Measurements from ENCODE around the gene USP11. TPM values are rescaled to one million over a fixed set of nuclear protein-coding genes. Genes with fewer than 3 reads are reported as not detected.

USP11 gene
- total and polyA plus RNA-seq, 10 donors = 19.9 to 91.5 (median 58.7) TPM

DNA sequence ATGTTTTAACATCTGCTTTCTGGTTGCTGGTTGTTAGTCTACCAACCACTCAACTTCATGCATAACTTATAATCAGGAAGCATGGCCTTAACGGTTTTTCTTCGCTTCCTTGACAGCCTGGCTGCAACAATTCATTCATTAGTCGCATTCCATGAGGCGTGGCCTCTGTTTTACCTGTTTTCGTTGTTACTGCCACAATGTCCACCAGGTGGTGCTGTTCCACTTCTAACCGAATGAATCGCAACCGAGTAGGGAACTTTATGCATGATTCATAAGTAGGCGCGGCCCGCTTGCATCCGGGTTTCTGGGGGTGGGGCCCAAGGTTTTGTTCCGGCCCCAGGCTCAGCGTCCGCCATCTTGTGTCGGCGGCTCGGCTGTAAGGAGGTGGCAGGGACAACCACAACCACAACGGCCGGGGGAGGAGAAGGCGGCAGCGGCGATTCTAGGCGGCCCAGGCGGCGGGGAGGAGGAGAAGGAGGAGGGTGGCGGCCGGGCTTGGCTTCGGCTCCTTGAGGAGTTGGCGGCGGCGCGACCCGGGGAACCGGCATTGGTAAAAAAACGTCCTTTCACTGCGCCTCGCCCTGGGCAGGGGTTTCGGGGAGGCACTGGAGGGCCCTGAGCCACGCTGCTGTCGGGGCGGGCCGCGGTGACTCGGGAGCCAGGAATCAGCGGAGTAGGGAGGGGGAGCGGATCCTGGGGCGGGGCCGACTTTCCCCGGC, 39.2 kb upstream of the USP11 start, which contains the start of gene UBA1:
UBA1 (plus strand) TSS at position 355 of the 719 bp plus-strand sequence. CDS start 4,974 bp downstream, outside the sequence.
- intact Hi-C loops (cut with DNase I; ENCODE audit: low total_unique reads) = loop anchor here (5.0 to 10.0 kb wide), 2 partner anchors 189 to 331 kb away; no protein-coding TSS in a partner anchor
- Histone ChIP-seq H3K4me1 (peaks cover 29 to 78% (median 63%) of the 10 kb centered on the region in 6 donors), H3K9me3 (no peaks in the 10 kb centered on the region), H3K4me3 (peak within 1 kb of the TSS; percentile 49 to 94 (median 64)), H3K27ac (peak within 1 kb of the TSS; percentile 90 to 98 (median 95)), H3K36me3 (peaks cover 0 to 20% (median 9%) of the 10 kb centered on the region in 6 donors), H3K27me3 (replicated peaks in 1 of 7) (peaks cover 0 to 13% (median 0%) of the 10 kb centered on the region in 7 donors)
- TF ChIP-seq POLR2A (IDR thresholded peaks at IDR 0.05) (peak in 1 of 3 donors; percentile 74), POLR2AphosphoS5 (IDR thresholded peaks at IDR 0.05) (peak; percentile 93 to 94 (median 93))
- TF ChIP-seq, protein P1, sequence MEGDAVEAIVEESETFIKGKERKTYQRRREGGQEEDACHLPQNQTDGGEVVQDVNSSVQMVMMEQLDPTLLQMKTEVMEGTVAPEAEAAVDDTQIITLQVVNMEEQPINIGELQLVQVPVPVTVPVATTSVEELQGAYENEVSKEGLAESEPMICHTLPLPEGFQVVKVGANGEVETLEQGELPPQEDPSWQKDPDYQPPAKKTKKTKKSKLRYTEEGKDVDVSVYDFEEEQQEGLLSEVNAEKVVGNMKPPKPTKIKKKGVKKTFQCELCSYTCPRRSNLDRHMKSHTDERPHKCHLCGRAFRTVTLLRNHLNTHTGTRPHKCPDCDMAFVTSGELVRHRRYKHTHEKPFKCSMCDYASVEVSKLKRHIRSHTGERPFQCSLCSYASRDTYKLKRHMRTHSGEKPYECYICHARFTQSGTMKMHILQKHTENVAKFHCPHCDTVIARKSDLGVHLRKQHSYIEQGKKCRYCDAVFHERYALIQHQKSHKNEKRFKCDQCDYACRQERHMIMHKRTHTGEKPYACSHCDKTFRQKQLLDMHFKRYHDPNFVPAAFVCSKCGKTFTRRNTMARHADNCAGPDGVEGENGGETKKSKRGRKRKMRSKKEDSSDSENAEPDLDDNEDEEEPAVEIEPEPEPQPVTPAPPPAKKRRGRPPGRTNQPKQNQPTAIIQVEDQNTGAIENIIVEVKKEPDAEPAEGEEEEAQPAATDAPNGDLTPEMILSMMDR (IDR thresholded peaks at IDR 0.05 in 8 of 11, conservative IDR thresholded peaks at IDR 0.05 in 3 of 11) = peak; percentile 85 to 99 (median 91)
- peak; percentile 99 for DNase-seq
- WGBS, 5 donors = 0 to 1% (median 0%) methylated on average over 13 to 50 of the region's 50 CpGs

- Histone ChIP-seq H3K4me3 (peak overlapping the region; percentile 49 to 94 (median 64)), H3K27ac (peak overlapping the region; percentile 90 to 98 (median 95)), H3K36me3 (peaks cover 0 to 27% (median 16%) of the 10 kb centered on the region in 6 donors), H3K27me3 (replicated peaks in 1 of 7) (peaks cover 0 to 13% (median 0%) of the 10 kb centered on the region in 7 donors), H3K4me1 (peaks cover 29 to 84% (median 63%) of the 10 kb centered on the region in 6 donors), H3K9me3 (no peaks in the 10 kb centered on the region)
- 9 to 20% (median 17%) methylated on average over 12 to 14 of the region's 14 CpGs for WGBS, 5 donors
- DNase-seq = no peak
- intact Hi-C loops (cut with DNase I; ENCODE audit: low total_unique reads) = loop anchor here (5.0 to 10.0 kb wide), 2 partner anchors 188 to 331 kb away; no protein-coding TSS in a partner anchor
- TF ChIP-seq POLR2AphosphoS5 (IDR thresholded peaks at IDR 0.05) (no peak), POLR2A (IDR thresholded peaks at IDR 0.05) (no peak)
- TF ChIP-seq, protein P1 (IDR thresholded peaks at IDR 0.05 in 8 of 11, conservative IDR thresholded peaks at IDR 0.05 in 3 of 11) = no peak
Observed at GRCh38 chrX:47194194-47194787, 38.5 kb upstream of the USP11 start.

DNA sequence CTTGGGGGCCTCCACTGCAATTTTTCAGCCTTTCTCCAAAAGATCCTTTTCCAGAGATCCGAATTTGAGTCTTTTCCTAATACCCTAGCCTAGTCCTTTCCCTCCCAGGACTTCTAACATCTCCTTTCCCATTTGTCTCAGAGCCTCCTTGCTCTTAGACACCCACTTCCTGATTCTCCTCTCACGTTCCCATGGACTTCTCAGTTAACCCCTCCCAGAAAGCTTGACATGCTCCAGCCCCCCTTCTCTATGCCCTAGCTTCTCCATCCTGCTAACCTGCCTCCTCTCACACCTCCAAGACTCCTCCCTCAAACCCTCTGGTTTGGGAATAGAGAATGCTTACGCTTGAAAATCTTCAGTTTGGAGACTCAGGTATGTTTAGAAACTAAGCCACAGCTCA, 36.7 kb upstream of the USP11 start:
- peak overlapping the region in 2 of 8 donors; percentile 1 to 94 for H3K4me3 ChIP-seq
- peak overlapping the region in 3 of 8 donors; percentile 23 to 97 (median 50) for H3K27ac ChIP-seq
- 51 to 68% (median 66%) methylated on average over 3 of the region's 3 CpGs for WGBS, 5 donors
- no peaks in the 10 kb centered on the region for H3K9me3 ChIP-seq
- peaks cover 0 to 6% (median 0%) of the 10 kb centered on the region in 7 donors for H3K27me3 ChIP-seq (replicated peaks in 1 of 7)
- DNase-seq = no peak
- intact Hi-C loops (cut with DNase I; ENCODE audit: low total_unique reads) = loop anchor here (10.0 kb wide), 1 partner anchor 329 kb away; no protein-coding TSS in a partner anchor
- H3K4me1 ChIP-seq = peaks cover 29 to 74% (median 63%) of the 10 kb centered on the region in 6 donors
- TF ChIP-seq, protein P1 (IDR thresholded peaks at IDR 0.05 in 8 of 11, conservative IDR thresholded peaks at IDR 0.05 in 3 of 11) = no peak
- TF ChIP-seq POLR2A (IDR thresholded peaks at IDR 0.05) (no peak), POLR2AphosphoS5 (IDR thresholded peaks at IDR 0.05) (no peak)
- peaks cover 0 to 45% (median 34%) of the 10 kb centered on the region in 6 donors for H3K36me3 ChIP-seq
